ENCODE measurements around the gene FBLN2.

DNA sequence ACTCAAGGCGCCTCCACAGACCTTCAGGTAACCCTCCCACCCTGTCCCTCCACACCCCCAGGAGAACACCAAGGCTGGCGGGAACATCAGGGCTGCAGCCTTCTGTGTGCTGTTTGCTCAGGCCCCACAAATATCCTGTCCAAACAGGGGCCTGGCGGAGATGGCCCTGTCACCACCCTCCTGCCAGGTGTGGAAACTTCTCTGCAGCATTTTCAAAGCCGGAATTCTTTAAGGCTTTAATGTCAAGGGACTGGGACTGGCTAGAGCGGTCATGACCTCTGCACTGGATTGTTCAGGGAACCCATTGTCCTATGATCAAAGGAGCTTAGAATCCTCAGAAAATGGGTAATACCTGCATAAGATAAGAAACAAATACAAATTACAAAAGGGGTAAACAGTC lies 46.6 kb downstream of the FBLN2 start:
- TF ChIP-seq, protein P1, sequence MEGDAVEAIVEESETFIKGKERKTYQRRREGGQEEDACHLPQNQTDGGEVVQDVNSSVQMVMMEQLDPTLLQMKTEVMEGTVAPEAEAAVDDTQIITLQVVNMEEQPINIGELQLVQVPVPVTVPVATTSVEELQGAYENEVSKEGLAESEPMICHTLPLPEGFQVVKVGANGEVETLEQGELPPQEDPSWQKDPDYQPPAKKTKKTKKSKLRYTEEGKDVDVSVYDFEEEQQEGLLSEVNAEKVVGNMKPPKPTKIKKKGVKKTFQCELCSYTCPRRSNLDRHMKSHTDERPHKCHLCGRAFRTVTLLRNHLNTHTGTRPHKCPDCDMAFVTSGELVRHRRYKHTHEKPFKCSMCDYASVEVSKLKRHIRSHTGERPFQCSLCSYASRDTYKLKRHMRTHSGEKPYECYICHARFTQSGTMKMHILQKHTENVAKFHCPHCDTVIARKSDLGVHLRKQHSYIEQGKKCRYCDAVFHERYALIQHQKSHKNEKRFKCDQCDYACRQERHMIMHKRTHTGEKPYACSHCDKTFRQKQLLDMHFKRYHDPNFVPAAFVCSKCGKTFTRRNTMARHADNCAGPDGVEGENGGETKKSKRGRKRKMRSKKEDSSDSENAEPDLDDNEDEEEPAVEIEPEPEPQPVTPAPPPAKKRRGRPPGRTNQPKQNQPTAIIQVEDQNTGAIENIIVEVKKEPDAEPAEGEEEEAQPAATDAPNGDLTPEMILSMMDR (IDR thresholded peaks at IDR 0.05; ENCODE audit: low read depth, low read length) = no peak
- no peak for TF ChIP-seq EZH2phosphoT487 (IDR thresholded peaks at IDR 0.05; ENCODE audit: low read depth)
